Stomach (tissue), 4 donors: Measurements from ENCODE around the gene SIN3B.

Source experiments
- POLR2A ChIP-seq, 4 donors: fragments of 450-650 bp; IDR thresholded peaks; one replicate each; pipeline ENCODE4 v1.6.1; 2016; ENCODE audit warnings: antibody characterized with exemption in 4 of 4, control low read depth in 2 of 4, mild to moderate bottlenecking in 1 of 4, moderate library complexity in 1 of 4
- TF ChIP-seq, protein P1 (sequence below), 7 experiments: fragments of 450-650 bp in 4 of 7; fragments of 200-600 bp in 3 of 7; sonication (generic) in 3 of 7; IDR thresholded peaks; one replicate each; pipeline ENCODE4 v1.5.1; 2016 to 2019; ENCODE audit warnings: antibody characterized with exemption in 7 of 7, control low read depth in 2 of 7, mild to moderate bottlenecking in 1 of 7

DNA sequence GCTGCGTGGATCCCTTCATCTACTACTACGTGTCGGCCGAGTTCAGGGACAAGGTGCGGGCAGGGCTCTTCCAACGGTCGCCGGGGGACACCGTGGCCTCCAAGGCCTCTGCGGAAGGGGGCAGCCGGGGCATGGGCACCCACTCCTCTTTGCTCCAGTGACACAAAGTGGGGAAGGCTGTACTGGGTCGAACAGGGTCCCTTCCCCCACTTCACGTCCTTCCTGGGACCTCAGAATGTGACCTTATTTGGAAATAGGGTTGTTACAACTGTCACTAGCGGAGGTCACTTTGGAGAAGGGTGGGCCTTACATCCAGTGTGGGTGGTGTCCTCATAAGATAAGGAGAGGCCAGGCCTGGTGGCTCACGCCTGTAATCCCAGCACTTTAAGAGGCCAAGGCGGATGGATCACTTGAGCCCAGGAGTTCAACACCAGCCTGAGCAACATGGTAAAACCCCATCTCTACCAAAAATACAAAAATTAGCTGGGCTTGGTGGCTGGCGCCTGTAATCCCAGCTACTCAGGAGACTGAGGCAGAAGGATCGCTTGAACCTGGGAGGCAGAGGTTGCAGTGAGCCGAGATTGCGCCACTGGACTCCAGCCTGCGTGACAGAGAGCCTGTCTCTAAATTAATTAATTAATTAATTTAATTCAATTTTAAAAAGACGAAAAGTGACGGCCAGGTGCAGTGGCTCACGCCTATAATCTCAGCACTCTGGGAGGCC lies 61.4 kb downstream of the SIN3B start:
- no peak for TF ChIP-seq POLR2A (IDR thresholded peaks at IDR 0.05)
- TF ChIP-seq, protein P1, sequence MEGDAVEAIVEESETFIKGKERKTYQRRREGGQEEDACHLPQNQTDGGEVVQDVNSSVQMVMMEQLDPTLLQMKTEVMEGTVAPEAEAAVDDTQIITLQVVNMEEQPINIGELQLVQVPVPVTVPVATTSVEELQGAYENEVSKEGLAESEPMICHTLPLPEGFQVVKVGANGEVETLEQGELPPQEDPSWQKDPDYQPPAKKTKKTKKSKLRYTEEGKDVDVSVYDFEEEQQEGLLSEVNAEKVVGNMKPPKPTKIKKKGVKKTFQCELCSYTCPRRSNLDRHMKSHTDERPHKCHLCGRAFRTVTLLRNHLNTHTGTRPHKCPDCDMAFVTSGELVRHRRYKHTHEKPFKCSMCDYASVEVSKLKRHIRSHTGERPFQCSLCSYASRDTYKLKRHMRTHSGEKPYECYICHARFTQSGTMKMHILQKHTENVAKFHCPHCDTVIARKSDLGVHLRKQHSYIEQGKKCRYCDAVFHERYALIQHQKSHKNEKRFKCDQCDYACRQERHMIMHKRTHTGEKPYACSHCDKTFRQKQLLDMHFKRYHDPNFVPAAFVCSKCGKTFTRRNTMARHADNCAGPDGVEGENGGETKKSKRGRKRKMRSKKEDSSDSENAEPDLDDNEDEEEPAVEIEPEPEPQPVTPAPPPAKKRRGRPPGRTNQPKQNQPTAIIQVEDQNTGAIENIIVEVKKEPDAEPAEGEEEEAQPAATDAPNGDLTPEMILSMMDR (IDR thresholded peaks at IDR 0.05), result no peak
